H9 (cell line): ENCODE measurements around the gene ZC3H12C. TPM values are rescaled to one million over a fixed set of nuclear protein-coding genes. Genes with fewer than 3 reads are reported as not detected.
A peak's percentile ranks its signal among the peaks of the same experiment; 100 is the strongest.

Experiments used
- DNase-seq: peaks from one replicate; pipeline ENCODE4 v3.0.0-alpha.2; 2017
- H2AFZ ChIP-seq: one replicate; pipeline ENCODE4 v1.6.1; 2013; ENCODE audit warnings: mild to moderate bottlenecking, low read length, control low read depth, moderate library complexity
- H2AK5ac ChIP-seq: 2 replicates; pipeline ENCODE4 v1.6.1; 2013; ENCODE audit warnings: low read length, control low read depth, mixed read lengths; ENCODE audit not compliant: insufficient read length
- H2BK120ac ChIP-seq: one replicate; pipeline ENCODE4 v1.6.1; 2013; ENCODE audit warnings: low read depth, mild to moderate bottlenecking, low read length, control low read depth, inconsistent platforms; ENCODE audit not compliant: poor library complexity, severe bottlenecking
- H2BK12ac ChIP-seq: 2 replicates; pipeline ENCODE4 v1.6.1; 2013; ENCODE audit warnings: low read length, control low read depth, mixed read lengths, low read depth; ENCODE audit not compliant: insufficient read length
- H2BK15ac ChIP-seq: 2 replicates; pipeline ENCODE4 v1.6.1; 2013; ENCODE audit warnings: low read depth, low read length, control low read depth
- H2BK20ac ChIP-seq: one replicate; pipeline ENCODE4 v1.6.1; 2013; ENCODE audit warnings: low read depth, mild to moderate bottlenecking, low read length, control low read depth, inconsistent platforms; ENCODE audit not compliant: poor library complexity, severe bottlenecking
- H2BK5ac ChIP-seq: 2 replicates; pipeline ENCODE4 v1.6.1; 2013; ENCODE audit warnings: low read length, control low read depth, mixed read lengths; ENCODE audit not compliant: insufficient read length
- H3K14ac ChIP-seq: 2 replicates; pipeline ENCODE4 v1.6.1; 2013; ENCODE audit warnings: low read length, control low read depth; ENCODE audit not compliant: insufficient read depth
- H3K18ac ChIP-seq: 2 replicates; pipeline ENCODE4 v1.6.1; 2013; ENCODE audit warnings: low read depth, mild to moderate bottlenecking, mixed read lengths, low read length, control low read depth; ENCODE audit not compliant: insufficient read length
- H3K23ac ChIP-seq: 2 replicates; pipeline ENCODE4 v1.6.1; 2013; ENCODE audit warnings: low read length, control low read depth, mixed read lengths, low read depth; ENCODE audit not compliant: insufficient read length
- H3K23me2 ChIP-seq: 2 replicates; pipeline ENCODE4 v1.6.1; 2013; ENCODE audit warnings: low read depth, mild to moderate bottlenecking, mixed read lengths, low read length, control low read depth; ENCODE audit not compliant: insufficient read length, poor library complexity, severe bottlenecking
- H3K27ac ChIP-seq: 2 replicates; pipeline ENCODE4 v1.5.1; 2013; ENCODE audit warnings: low read length, control low read depth, mixed read lengths, low read depth; ENCODE audit not compliant: insufficient read length
- H3K27me3 ChIP-seq: 2 replicates; pipeline ENCODE4 v1.6.1; 2013; ENCODE audit warnings: low read length, control low read depth, inconsistent platforms; ENCODE audit not compliant: insufficient read depth
- H3K4ac ChIP-seq: 2 replicates; pipeline ENCODE4 v1.6.1; 2013; ENCODE audit warnings: low read depth, mild to moderate bottlenecking, control low read depth, inconsistent platforms, low read length, moderate library complexity
- H3K4me1 ChIP-seq: 2 replicates; pipeline ENCODE4 v1.6.1; 2013; ENCODE audit warnings: low read length, control low read depth, inconsistent platforms; ENCODE audit not compliant: insufficient read depth
- H3K4me2 ChIP-seq: 2 replicates; pipeline ENCODE4 v1.6.1; 2013; ENCODE audit warnings: low read length, control low read depth, mixed read lengths; ENCODE audit not compliant: insufficient read length, insufficient read depth
- H3K56ac ChIP-seq: 2 replicates; pipeline ENCODE4 v1.6.1; 2013; ENCODE audit warnings: low read depth, mild to moderate bottlenecking, mixed read lengths, low read length, control low read depth; ENCODE audit not compliant: insufficient read length
- H3K79me1 ChIP-seq: 2 replicates; pipeline ENCODE4 v1.6.1; 2013; ENCODE audit warnings: low read depth, mild to moderate bottlenecking, moderate library complexity, low read length, control low read depth, inconsistent platforms; ENCODE audit not compliant: insufficient read depth, poor library complexity, severe bottlenecking
- H3K79me2 ChIP-seq: 2 replicates; pipeline ENCODE4 v1.6.1; 2013; ENCODE audit warnings: low read length, control low read depth, inconsistent platforms; ENCODE audit not compliant: insufficient read depth
- H3K9ac ChIP-seq: 2 replicates; pipeline ENCODE4 v1.6.1; 2013; ENCODE audit warnings: low read length, control low read depth, mixed read lengths; ENCODE audit not compliant: insufficient read length; ENCODE audit errors: extremely low read depth
- H3K9me3 ChIP-seq: one replicate; pipeline ENCODE4 v1.6.1; 2013; ENCODE audit warnings: low read depth, low read length, inconsistent platforms; ENCODE audit not compliant: control insufficient read depth
- H3T11ph ChIP-seq: one replicate; pipeline ENCODE4 v1.6.1; 2013; ENCODE audit warnings: mild to moderate bottlenecking, low read length, control low read depth, inconsistent platforms
- H4K20me1 ChIP-seq: one replicate; pipeline ENCODE4 v1.6.1; 2013; ENCODE audit not compliant: control insufficient read depth, insufficient read length, insufficient read depth
- H4K5ac ChIP-seq: 2 replicates; pipeline ENCODE4 v1.6.1; 2013; ENCODE audit warnings: low read depth, mild to moderate bottlenecking, mixed read lengths, low read length, control low read depth; ENCODE audit not compliant: insufficient read length
- H4K8ac ChIP-seq: replicated peaks from 2 replicates; pipeline ENCODE4 v1.6.1; 2013; ENCODE audit warnings: low read length, control low read depth, mixed read lengths, low read depth; ENCODE audit not compliant: insufficient read length
- H4K91ac ChIP-seq: 2 replicates; pipeline ENCODE4 v1.6.1; 2013; ENCODE audit warnings: low read depth, mild to moderate bottlenecking, moderate library complexity, mixed read lengths, low read length, control low read depth; ENCODE audit not compliant: insufficient read length
- H3K27ac Mint-ChIP-seq, 3 experiments: 2 replicates in 2 of 3; 3 replicates in 1 of 3; pipeline ENCODE4 v1.8.0; 2020 to 2021; ENCODE audit warnings: mixed read lengths in 3 of 3, mild to moderate bottlenecking in 1 of 3, moderate library complexity in 1 of 3
- H3K27me3 Mint-ChIP-seq: 2 replicates; pipeline ENCODE4 v1.8.0; 2021; ENCODE audit warnings: low read depth, mild to moderate bottlenecking, moderate library complexity, mixed read lengths
- H3K36me3 Mint-ChIP-seq, 3 experiments: 2 replicates in 2 of 3; 3 replicates in 1 of 3; pipeline ENCODE4 v1.8.0; 2020 to 2021; ENCODE audit warnings: low read depth in 3 of 3, mixed read lengths in 3 of 3; ENCODE audit not compliant: insufficient read depth in 1 of 3
- H3K4me1 Mint-ChIP-seq, 2 experiments: 2 replicates each; pipeline ENCODE4 v1.8.0; 2020; ENCODE audit warnings: mixed read lengths in 2 of 2
- H3K4me3 Mint-ChIP-seq, 2 experiments: 2 replicates in 1 of 2; 3 replicates in 1 of 2; pipeline ENCODE4 v1.8.0; 2020 to 2021; ENCODE audit warnings: mild to moderate bottlenecking in 2 of 2, mixed read lengths in 2 of 2, moderate library complexity in 1 of 2
- H3K9me3 Mint-ChIP-seq, 2 experiments: 2 replicates in 1 of 2; 3 replicates in 1 of 2; pipeline ENCODE4 v1.8.0; 2020; ENCODE audit warnings: mild to moderate bottlenecking in 2 of 2, mixed read lengths in 2 of 2, moderate library complexity in 1 of 2
- CTCF ChIP-seq: fragments of 200-600 bp; sonication (generic); conservative IDR thresholded peaks from 3 replicates; pipeline ENCODE4 v1.8.0; 2021; ENCODE audit warnings: antibody characterized with exemption, mild to moderate bottlenecking
- WGBS: extraction: QIAGEN DNeasy Blood & Tissue Kit; methylation state at CpG from one replicate; pipeline ENCODE4 v1.1.7; 2013; ENCODE audit warnings: missing lambda C conversion rate, low lambda C conversion rate, mixed read lengths; ENCODE audit not compliant: insufficient read length; ENCODE audit errors: extremely low coverage; 5-methylcytosine and 5-hydroxymethylcytosine counted together
- total RNA-seq: library from RNA; stranded (reverse); gene quantifications from 2 replicates; pipeline ENCODE4 v1.2.1, GENCODE V29; 2021

The ZC3H12C gene
- total RNA-seq, 1 experiment from 2014 or later = 4.8 TPM

GRCh38 chr11:110094298-110095285 lies 1.4 kb downstream of the ZC3H12C start:
- peak overlapping the region; percentile 88 to 91 for H3K4me3 Mint-ChIP-seq
- no CpG with 5 or more reads among the region's 9 CpGs for WGBS
- H3K79me2 ChIP-seq = no peaks in the 10 kb centered on the region
- H3K27ac ChIP-seq = no peak overlapping the region
- H3K27me3 ChIP-seq = no peaks in the 10 kb centered on the region; the same call in 1 of the 2 replicates
- H3K23me2 ChIP-seq = peaks cover 13% of the 10 kb centered on the region
- H3K4me1 ChIP-seq = peaks cover 7% of the 10 kb centered on the region; the same call in 1 of the 2 replicates
- H2BK15ac ChIP-seq = no peak overlapping the region
- H3K9me3 ChIP-seq = no peaks in the 10 kb centered on the region
- H3K4me2 ChIP-seq = peak overlapping the region; percentile 51
- no peak overlapping the region for H3K27ac Mint-ChIP-seq
- H4K20me1 ChIP-seq = no peaks in the 10 kb centered on the region
- no peak overlapping the region for H4K5ac ChIP-seq
- no peaks in the 10 kb centered on the region for H3K79me1 ChIP-seq
- no peak overlapping the region for H2AK5ac ChIP-seq
- H3K56ac ChIP-seq = no peak overlapping the region
- H3K9me3 Mint-ChIP-seq = no peaks in the 10 kb centered on the region; a peak in 2 of 5 replicates
- no peak overlapping the region for H3K4ac ChIP-seq
- no peak overlapping the region for H2BK20ac ChIP-seq
- H2BK120ac ChIP-seq = no peak overlapping the region
- H3T11ph ChIP-seq = no peak overlapping the region
- no peak for DNase-seq
- no peak overlapping the region for H3K23ac ChIP-seq
- H2AFZ ChIP-seq = no peak overlapping the region
- H3K9ac ChIP-seq = no peak overlapping the region
- no peak overlapping the region for H2BK12ac ChIP-seq
- no peaks in the 10 kb centered on the region for H3K36me3 Mint-ChIP-seq
- H2BK5ac ChIP-seq = no peak overlapping the region
- no peak overlapping the region for H4K91ac ChIP-seq
- no peak overlapping the region for H3K18ac ChIP-seq
- TF ChIP-seq CTCF = no peak
- H3K4me1 Mint-ChIP-seq = peaks cover 20 to 22% of the 10 kb centered on the region in 2 experiments
- H3K14ac ChIP-seq = no peak overlapping the region
- peaks cover 9% of the 10 kb centered on the region for H3K27me3 Mint-ChIP-seq
- no peak overlapping the region for H4K8ac ChIP-seq
